T1000 (cell line): Measurements from ENCODE around the gene CDK12.
"Not testable (repeated sequence)": the region's sequence is repeated elsewhere in the genome, so short reads cannot be mapped to it uniquely, and the experiment has no call there.

ENCODE experiments used
- DNase-seq: peaks from one replicate; lab custom pipeline; 2025; ENCODE audit warnings: mixed read lengths; lab: John Stamatoyannopoulos, UW

CDK12 gene

DNA sequence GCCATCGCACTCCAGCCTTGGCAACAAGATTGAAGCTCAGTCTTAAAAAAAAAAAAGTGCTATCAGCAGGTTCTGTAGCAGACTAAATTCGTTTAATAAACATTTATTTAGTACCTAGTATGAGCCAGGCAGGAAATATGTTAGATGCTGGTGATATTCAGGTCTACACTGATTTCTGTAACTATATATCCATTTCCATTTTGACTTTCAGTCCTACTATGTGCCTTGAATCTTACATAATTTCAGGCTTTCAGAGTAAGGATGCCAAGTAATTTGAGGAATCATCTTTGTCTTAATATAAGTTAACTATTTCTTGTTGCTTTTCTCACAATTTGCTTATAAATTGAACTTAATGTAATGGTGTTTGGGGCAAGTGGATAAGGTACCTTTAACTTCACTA lies 46.2 kb downstream of the CDK12 start:
- DNase-seq = no peak

DNA sequence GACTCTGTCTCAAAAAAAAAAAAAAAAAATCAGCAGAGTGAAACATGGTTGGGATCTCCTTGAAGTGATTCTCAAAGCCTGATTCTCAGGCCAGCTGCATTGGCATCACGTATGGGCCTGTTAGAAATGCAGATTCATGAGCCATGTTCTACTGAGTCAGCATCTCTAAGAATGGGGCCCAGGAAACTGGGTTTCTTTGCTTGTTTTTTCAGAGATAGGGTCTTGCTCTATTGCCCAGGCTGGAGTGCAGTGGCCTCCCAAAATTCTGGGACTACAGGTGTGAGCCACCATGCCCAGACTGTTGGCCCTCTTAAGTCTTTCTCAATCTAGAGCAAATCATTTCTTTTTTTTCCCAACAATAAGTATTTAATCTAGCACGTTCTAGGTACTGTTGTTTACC lies 47.7 kb downstream of the CDK12 start:
- no peak for DNase-seq

DNA sequence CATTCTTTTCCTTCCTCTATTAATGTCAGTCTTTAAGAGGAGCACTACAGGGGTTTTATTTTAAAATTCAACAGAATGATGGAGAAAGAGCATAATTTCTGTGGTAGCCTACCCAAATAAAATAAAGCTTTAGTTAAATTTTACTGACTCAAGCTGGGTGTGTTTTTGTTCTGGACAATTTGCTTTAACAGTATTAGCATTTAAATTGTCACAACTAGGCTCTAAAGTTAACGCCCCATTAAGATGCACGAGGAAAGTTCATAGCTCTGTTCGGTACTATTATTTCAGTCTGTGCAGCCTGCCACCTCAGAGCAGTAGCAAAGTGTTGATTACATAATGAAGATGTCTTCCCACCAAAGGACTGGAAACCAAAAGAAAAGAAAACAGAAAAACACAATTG lies 52.0 kb downstream of the CDK12 start:
- DNase-seq = no peak

DNA sequence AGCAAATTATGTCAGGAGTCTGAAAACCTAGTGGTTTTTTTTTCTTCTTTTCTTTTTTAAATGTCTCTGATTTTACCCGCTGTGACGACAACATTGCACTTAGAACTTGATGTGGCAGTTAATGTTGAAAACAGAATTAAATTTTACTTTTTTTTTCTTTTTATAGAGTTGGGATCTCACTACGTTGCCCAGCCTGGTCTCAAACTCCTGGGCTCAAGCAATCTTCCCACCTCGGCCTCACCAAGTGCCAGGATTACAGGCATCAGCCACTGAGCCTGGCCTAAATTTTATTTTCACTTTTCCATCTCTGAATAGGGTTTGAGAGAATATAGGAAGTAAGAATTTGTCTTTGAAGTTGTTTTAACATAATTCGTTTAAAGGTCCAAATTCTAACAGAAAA lies 52.6 kb downstream of the CDK12 start:
- no peak for DNase-seq

DNA sequence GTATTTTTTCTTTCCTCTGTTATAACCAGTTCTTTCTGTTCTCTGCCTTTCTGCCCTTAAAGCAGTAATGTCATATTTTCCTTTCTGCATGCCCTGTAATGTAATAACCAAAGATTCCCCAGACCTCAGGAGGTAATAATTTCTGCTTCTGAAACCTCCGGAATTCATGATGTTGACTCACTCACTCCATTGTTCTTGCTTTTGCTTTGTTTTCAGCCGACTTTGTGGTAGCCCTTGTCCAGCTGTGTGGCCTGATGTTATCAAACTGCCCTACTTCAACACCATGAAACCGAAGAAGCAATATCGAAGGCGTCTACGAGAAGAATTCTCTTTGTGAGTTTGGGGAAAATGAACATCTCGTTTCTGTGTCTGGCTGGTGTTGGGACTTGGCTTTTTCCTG lies 55.9 kb downstream of the CDK12 start:
- DNase-seq = no peak

DNA sequence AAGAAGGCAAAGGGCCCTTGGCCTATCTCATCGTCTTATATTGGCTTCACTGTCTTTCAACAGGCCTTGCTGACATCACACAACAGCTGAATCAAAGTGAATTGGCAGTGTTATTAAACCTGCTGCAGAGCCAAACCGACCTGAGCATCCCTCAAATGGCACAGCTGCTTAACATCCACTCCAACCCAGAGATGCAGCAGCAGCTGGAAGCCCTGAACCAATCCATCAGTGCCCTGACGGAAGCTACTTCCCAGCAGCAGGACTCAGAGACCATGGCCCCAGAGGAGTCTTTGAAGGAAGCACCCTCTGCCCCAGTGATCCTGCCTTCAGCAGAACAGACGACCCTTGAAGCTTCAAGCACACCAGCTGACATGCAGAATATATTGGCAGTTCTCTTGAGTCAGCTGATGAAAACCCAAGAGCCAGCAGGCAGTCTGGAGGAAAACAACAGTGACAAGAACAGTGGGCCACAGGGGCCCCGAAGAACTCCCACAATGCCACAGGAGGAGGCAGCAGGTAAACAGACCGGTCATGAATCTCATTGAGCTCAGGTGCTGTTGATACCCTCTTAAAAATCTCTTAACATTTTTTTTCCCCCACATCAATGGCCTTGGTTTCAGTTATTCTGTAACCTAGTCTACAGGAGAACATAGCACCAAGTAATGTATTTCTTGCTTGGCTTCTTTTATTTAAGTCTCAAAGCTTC lies 64.7 kb downstream of the CDK12 start:
- DNase-seq = no peak

DNA sequence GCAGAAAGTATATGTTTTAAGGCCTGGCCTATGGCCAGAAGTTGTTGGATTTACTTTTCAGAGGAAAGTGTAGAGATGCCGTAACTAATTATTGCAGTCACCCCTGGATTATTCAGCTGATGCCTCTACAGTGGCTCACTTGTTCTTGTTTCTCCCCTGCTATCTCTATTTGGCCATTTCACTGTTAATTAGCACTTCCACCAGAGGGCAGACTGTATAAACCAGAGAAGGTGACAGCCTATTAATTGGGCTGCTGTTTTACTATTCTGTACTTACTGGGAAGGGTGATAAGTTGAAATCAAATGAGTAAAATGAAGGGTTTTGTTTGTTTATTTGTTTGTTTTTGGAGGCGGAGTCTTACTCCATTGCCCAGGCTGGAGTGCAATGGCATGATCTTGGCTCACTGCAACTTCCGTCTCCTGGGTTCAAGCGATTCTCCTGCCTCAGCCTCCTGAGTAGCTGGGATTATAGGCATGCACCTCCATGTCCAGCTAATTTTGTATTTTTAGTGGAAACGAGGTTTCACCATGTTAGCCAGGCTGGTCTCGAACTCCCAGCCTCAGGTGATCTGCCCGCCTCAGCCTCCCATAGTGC lies 66.0 kb downstream of the CDK12 start:
- no peak for DNase-seq

DNA sequence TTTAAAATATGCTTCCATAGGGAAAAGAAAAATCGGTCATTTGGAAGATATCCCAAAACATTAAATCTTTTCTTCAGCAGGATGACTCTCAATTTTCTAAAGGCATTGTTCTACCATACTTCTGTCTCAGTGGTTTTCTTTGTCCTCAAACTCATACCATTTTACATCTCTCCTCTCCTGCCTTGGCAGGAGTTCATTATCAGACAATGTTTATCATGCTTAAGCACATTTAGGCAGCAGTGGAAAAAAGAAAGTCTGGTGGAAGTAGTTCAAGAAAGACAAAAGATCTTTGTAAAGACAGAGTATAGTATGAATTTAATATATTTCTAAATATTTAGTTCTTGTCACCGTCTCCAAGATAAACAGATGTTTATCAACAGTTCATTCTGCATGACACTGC lies 68.2 kb downstream of the CDK12 start:
- DNase-seq = no peak

DNA sequence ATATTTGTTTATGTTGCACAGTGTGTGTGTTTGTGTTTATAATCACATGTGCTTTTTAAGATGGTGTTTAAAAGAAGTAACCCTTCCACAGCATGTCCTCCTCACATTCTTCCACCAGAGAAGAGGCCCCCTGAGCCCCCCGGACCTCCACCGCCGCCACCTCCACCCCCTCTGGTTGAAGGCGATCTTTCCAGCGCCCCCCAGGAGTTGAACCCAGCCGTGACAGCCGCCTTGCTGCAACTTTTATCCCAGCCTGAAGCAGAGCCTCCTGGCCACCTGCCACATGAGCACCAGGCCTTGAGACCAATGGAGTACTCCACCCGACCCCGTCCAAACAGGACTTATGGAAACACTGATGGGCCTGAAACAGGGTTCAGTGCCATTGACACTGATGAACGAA lies 69.2 kb downstream of the CDK12 start:
- no peak for DNase-seq

DNA sequence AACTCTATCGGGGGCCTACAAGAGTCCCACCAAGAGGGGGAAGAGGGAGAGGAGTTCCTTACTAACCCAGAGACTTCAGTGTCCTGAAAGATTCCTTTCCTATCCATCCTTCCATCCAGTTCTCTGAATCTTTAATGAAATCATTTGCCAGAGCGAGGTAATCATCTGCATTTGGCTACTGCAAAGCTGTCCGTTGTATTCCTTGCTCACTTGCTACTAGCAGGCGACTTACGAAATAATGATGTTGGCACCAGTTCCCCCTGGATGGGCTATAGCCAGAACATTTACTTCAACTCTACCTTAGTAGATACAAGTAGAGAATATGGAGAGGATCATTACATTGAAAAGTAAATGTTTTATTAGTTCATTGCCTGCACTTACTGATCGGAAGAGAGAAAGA lies 70.0 kb downstream of the CDK12 start:
- no peak for DNase-seq

DNA sequence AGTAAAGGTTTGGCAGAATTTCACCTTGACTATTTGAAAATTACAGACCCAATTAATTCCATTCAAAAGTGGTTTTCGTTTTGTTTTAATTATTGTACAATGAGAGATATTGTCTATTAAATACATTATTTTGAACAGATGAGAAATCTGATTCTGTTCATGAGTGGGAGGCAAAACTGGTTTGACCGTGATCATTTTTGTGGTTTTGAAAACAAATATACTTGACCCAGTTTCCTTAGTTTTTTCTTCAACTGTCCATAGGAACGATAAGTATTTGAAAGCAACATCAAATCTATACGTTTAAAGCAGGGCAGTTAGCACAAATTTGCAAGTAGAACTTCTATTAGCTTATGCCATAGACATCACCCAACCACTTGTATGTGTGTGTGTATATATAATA lies 72.6 kb downstream of the CDK12 start:
- no peak for DNase-seq

DNA sequence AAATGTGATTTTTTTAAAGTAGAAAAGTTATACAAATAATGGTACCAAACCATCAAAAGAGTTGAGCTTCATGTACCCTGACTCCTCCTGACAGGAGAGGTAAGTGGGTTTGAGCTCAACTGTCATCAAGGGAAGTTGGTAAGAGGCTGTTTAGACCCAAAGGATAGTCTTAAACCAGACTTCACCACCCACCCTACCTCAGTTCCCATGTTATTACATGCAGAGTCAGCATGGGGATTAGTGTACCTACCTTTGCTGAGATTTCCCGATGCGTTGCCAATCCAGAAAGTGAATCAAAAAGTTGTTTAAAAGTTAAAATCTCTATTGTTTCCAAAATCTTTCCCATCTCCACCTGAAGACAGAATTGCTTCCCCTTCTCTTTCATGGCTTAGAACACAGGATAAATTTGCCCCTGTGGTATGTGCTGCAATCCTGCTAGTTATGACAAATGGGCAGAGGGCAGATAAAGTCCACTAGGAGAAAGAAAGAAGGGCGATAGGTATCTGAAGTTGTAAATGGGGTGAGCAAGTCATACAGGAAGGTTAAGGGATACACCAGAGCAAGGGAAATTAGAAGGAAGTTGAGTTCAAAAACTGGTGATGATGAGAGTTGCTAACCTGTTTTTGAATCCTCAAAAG lies 73.6 kb downstream of the CDK12 start:
- DNase-seq = no peak

DNA sequence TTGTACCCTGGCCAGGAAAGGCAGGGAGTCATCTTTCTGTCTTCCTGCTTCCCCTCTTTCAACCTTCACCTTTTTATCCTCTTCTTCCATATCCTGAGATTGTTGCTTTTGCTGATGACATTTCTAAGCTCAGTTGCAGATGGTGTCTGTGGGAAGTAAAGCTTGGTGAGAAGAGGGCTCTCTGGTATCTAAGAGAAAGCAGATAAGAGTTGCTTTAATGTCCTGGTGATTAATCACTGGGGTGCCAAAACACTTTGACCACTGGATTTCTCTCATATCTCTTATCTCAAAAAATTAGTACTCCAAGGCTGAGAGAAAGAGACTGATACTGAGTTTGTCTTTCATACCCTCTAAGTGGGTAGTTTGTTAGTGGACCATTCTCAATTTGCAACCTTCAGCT lies 75.2 kb downstream of the CDK12 start:
- DNase-seq = no peak

DNA sequence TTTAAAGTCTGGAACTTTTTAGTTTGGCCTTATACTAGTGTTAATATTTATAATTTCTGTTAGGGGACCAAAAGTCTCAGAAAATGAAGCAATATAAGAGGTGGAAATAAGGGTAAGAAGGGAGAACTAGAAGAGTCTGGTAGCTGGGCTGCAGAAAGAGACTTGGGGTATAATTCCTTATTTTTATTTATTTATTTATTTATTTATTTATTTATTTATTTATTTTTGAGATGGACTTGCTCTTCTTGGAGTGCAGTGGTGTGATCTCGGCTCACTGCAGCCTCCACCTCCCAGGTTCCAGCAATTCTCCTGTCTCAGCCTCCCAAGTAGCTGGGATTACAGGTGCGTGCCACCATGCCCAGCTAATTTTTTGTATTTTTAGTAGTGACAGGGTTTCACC lies 76.1 kb downstream of the CDK12 start:
- not testable (repeated sequence) for DNase-seq

DNA sequence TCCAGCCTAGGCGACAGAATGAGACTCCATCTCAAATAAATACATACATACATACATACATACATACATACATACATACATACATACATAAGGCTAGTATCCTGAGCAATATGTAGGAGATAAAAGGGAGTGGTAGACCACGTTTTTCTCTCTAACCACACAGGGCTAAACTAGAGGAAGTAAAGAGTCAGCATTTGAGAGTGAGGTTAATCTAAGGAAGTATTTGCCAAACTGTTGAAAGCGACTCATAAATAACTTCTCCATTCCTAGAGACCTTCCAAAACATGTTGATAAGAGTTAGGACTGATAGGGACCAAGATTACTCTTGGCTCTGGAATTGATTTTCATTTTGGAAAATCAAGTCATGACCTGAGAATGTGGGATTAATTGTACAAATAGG lies 77.6 kb downstream of the CDK12 start:
- DNase-seq = no peak

DNA sequence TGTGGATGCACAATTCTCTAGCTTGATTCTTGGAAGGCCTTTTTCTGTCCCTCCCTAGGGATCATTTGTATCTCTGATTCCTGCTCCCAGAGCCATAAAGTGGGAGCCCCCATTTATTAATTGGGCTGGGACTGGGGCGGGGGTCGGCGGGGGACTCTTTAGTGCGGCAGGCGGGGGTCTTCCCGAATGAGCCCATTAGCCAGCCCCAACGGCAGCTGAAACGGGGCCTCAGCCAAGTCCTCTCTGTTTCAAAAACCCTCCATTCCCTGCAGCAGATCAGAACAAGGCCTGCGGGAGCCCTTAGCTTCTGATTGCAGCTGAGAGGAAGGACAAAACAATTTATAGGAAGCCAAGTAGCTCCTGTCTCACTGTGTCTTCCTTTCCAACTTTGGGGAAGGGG lies 79.3 kb downstream of the CDK12 start:
- no peak for DNase-seq

DNA sequence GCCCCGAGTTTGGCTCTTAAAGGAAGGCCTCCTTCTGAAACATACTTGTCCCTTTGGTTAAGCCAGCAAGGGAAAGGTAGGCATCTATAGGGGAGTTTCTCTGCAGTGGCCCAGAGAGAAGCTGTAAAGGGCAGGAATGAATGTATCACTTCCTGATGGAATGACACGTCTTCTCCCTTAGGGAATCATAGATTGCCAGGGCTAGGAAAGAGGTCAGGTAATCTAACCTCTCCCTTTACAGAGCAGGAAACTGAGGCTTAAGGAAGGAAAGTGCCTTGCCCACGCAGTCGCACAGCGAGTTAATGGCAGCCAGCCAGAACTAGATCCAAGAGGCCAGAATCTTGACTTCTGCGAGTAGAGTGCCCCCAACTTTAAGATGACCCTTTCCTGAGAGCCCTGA lies 80.4 kb downstream of the CDK12 start:
- no peak for DNase-seq

DNA sequence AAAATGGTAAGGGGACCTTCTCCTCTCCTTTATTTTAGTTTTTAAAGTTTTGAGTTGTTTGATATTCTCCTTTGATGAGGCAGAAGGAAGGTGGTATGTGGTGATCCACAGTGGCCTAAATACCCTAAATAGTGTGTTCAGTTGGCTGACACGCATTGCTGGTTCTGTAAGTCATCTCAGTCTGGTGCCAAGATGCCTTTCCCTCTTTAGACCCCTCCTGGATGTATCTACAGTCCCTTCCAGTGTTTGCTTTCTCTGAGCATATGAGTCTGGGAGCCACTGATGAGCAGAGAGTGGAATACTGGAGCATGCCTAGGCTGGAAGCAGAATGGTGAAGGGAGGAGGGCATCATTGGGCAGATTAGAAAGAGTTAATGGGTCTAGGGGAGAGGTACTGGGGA lies 81.9 kb downstream of the CDK12 start:
- DNase-seq = no peak

DNA sequence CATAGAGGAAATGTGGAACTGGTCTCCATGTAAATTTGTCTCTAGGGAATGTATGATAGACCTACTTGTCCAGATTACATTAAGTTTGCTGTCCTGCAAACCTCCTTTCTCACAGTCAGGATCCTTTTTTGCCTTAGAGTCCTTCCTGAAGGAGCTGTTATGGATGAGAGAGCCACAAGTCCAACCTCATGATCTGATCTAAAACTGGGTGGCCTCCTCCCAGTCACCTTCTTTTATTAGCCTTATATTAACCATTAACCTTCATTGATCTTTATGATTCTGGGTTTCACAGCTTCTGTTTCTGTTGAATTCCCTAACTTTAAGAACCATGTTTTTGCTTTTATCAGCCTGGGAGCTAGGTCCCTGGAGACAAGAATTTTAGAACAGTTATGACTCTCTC lies 82.4 kb downstream of the CDK12 start:
- DNase-seq = no peak

DNA sequence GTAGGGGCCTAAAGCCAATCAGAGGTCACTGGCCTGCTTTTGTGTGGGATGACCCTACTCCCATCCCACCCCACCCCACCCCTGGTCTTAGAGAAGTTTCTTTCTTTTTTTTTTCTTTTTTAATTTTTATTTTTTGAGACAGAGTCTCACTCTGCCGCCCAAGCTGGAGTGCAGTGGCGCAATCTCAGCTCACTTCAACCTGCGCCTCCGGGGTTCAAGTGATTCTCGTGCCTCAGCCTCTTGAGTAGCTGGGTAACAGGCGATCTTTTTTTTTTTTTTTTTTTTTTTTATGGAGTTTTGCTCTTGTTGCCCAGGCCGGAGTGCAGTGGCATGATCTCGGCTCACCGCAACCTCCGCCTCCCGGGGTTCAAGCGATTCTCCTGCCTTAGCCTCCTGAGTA lies 83.1 kb downstream of the CDK12 start:
- not testable (repeated sequence) for DNase-seq

DNA sequence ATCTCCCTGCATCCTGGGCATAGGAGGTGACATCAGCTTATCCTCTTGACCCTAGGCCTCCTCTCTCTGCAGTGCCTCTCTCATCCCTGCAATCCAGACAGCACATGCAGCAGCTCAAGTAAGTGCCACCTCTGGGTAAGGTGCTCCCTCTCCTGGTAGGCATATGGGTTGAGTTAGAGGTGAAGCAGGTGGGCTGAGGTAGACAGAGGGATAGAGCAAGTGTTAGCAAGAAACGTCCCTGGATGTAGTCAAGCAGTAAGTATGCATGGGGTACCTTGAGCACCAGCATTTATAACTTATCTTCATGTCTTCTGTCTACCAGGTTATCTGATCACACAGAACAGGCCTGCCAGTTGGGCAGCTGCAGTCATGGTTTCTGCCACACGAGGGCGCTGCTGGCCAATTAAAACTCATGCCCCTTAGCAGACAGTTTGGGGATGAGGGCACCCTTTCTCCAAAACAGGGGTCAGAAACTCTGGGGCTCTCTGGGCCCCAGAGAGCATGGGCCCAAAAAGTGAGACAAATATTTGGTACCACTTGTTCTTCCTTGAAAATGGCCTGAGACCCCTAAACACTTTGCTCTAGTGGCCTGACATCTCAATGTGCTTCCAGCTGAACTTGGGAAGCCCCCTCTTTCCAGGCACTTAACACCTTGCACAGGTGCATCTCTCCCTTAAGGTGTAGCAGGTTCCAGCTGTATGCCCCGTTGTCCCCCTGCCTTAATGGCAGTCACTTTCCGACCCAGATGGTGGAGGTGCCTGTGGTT lies 86.6 kb downstream of the CDK12 start:
- DNase-seq = peak; percentile 49

DNA sequence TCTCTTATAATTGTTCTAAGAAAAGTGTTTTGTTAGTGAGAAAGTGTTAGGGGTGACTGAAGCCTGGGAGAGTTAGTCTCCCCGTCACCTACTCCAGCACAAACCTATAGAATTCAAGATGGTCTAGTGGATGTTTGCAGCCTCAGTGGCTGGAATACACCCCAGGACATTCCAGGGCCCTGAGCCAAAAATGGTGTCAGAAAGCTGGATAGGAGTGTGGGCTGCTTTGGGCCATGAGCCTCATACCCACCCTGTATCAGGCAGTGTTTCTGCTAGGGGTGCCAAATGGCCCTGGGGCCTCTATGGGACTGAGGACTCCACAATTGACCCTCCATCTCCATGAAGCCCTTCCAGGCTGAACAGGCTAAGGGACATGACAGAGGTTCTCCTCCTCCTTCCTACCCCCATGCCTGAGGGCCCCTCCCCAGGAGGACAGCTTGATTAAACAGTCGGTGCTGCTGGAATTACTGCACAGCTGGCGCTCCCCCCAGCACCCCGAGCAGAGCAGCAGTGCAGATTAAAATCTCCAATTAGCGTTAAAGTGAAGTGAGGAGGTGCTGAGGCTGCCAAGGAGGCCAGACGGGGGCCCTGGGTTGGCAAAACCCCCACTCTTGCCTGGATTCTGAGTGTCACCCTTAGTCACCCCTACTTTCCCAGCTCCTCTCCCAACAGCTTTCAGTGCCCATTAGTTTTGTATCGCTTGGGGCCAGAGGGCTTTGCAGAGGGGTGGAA lies 87.4 kb downstream of the CDK12 start:
- DNase-seq = no peak
